A673 (cell line): Measurements from ENCODE around the gene ZC3H8. TPM values are rescaled to one million over a fixed set of nuclear protein-coding genes. Genes with fewer than 3 reads are reported as not detected.

Source experiments
- BruUV-seq: library from RNA; stranded (reverse); fragments of 400-500 nt; replicated peaks from 2 replicates; lab custom pipeline; 2021; lab: Mats Ljungman, UMichigan
- CTCF ChIA-PET: fragments of 300-600 bp; sonication (Branson Sonifier 250); formaldehyde crosslinking; loops from one replicate; lab custom pipeline; 2022; ENCODE audit warnings: antibody characterized with exemption; lab: Charles Lee
- POLR2A ChIA-PET: fragments of 300-600 bp; sonication (Branson Sonifier 250); formaldehyde crosslinking; loops from one replicate; lab custom pipeline; 2022; ENCODE audit warnings: antibody characterized with exemption; ENCODE audit not compliant: low non-redundant PET; lab: Charles Lee
- DNase-seq: peaks from one replicate; pipeline ENCODE4 v3.0.0-alpha.2; 2015; ENCODE audit warnings: low spot score
- H3K27ac ChIP-seq: fragments of 200-600 bp; sonication (generic); 2 replicates; pipeline ENCODE4 v1.5.1; 2016; ENCODE audit warnings: mixed run types, low read depth, mild to moderate bottlenecking, mixed read lengths, antibody characterized with exemption, low read length; ENCODE audit not compliant: poor library complexity, severe bottlenecking
- H3K27me3 ChIP-seq: fragments of 200-600 bp; sonication (generic); replicated peaks from 2 replicates; pipeline ENCODE4 v1.6.1; 2017; ENCODE audit warnings: mixed run types, low read depth, mild to moderate bottlenecking, mixed read lengths, antibody characterized with exemption, low read length; ENCODE audit not compliant: insufficient read depth, poor library complexity
- H3K36me3 ChIP-seq: fragments of 200-600 bp; sonication (generic); 2 replicates; pipeline ENCODE4 v1.6.1; 2016; ENCODE audit warnings: mixed run types, mild to moderate bottlenecking, mixed read lengths, antibody characterized with exemption, low read length; ENCODE audit not compliant: insufficient read depth, poor library complexity, severe bottlenecking
- H3K4me1 ChIP-seq: fragments of 200-600 bp; sonication (generic); 2 replicates; pipeline ENCODE4 v1.6.1; 2017; ENCODE audit warnings: mixed run types, mild to moderate bottlenecking, mixed read lengths, antibody characterized with exemption, low read length; ENCODE audit not compliant: insufficient read depth, poor library complexity, severe bottlenecking
- H3K4me3 ChIP-seq: fragments of 200-600 bp; sonication (generic); 2 replicates; pipeline ENCODE4 v1.5.1; 2016; ENCODE audit warnings: low read depth, mixed run types, mild to moderate bottlenecking, mixed read lengths, low read length; ENCODE audit not compliant: poor library complexity, severe bottlenecking
- H3K9me3 ChIP-seq: fragments of 200-600 bp; sonication (generic); 2 replicates; pipeline ENCODE4 v1.6.1; 2016; ENCODE audit warnings: mixed run types, low read depth, mild to moderate bottlenecking, mixed read lengths, antibody characterized with exemption, low read length; ENCODE audit not compliant: poor library complexity, severe bottlenecking
- CTCF ChIP-seq: fragments of 300-800, 200-600 bp; sonication (generic); conservative IDR thresholded peaks from 2 replicates; pipeline ENCODE4 v1.5.1; 2017; ENCODE audit warnings: low read depth, mild to moderate bottlenecking, antibody characterized with exemption, low read length, moderate library complexity, mixed read lengths
- EZH2 ChIP-seq: fragments of 200-600 bp; sonication (generic); IDR thresholded peaks from 2 replicates; pipeline ENCODE4 v1.6.1; 2017; ENCODE audit warnings: borderline replicate concordance, low read depth, mild to moderate bottlenecking, mixed read lengths, antibody characterized with exemption, low read length; ENCODE audit not compliant: poor library complexity, severe bottlenecking
- intact Hi-C: fragments of 100-400 bp; cut with micrococcal nuclease; formaldehyde crosslinking; loops from one replicate; pipeline ENCODE4 v1.10.0; 2022; ENCODE audit not compliant: unreplicated experiment
- total RNA-seq: library from RNA; stranded (reverse); gene quantifications from 2 replicates; pipeline ENCODE4 v1.2.3, GENCODE V29; 2021

The ZC3H8 gene
- total RNA-seq, 1 experiment from 2014 or later: 23.2 TPM

GRCh38 chr2:112259509-112260294 is 4.9 kb upstream of the ZC3H8 start:
- CTCF ChIA-PET: interaction anchor here (0.6 to 1.0 kb wide), 4 partner anchors 15 to 378 kb away, joined by 3 to 7 read pairs (median 4); no protein-coding TSS in a partner anchor
- no peaks in the 10 kb centered on the region for H3K27me3 ChIP-seq
- POLR2A ChIA-PET: interaction anchor here (0.6 kb wide), 1 partner anchor 15 kb away, joined by 3 read pairs; no protein-coding TSS in a partner anchor

GRCh38 chr2:112257575-112257974 is 2.7 kb upstream of the ZC3H8 start:
- no peak overlapping the region for H3K4me3 ChIP-seq
- H3K36me3 ChIP-seq: no peaks in the 10 kb centered on the region
- no peak overlapping the region for H3K27ac ChIP-seq
- intact Hi-C loops: loop anchor here (5.0 to 10.0 kb wide), 3 partner anchors 175 to 353 kb away; partner anchors contain the start of genes CHCHD5 and RGPD8
- H3K4me1 ChIP-seq: peaks cover 9% of the 10 kb centered on the region
- BruUV-seq: no TSS peak
- POLR2A ChIA-PET: no interaction called here
- TF ChIP-seq CTCF (no peak), EZH2 (no peak)
- H3K27me3 ChIP-seq: no peaks in the 10 kb centered on the region
- DNase-seq: no peak
- CTCF ChIA-PET: no interaction called here
- peaks cover 1% of the 10 kb centered on the region for H3K9me3 ChIP-seq

More at GRCh38 chr2:112259509-112260294, 4.9 kb upstream of the ZC3H8 start:
- no peaks in the 10 kb centered on the region for H3K36me3 ChIP-seq
- H3K4me3 ChIP-seq: peak overlapping the region; percentile 5
- no peak overlapping the region for H3K27ac ChIP-seq
- intact Hi-C loops: loop anchor here (5.0 to 10.0 kb wide), 3 partner anchors 173 to 355 kb away; partner anchors contain the start of genes CHCHD5 and RGPD8
- no peaks in the 10 kb centered on the region for H3K4me1 ChIP-seq
- H3K9me3 ChIP-seq: peaks cover 4% of the 10 kb centered on the region
- TF ChIP-seq CTCF (peak; percentile 98), EZH2 (no peak)
- no TSS peak for BruUV-seq
- DNase-seq: peak; percentile 89

GRCh38 chr2:112256654-112257053 is 1.8 kb upstream of the ZC3H8 start:
- BruUV-seq: no TSS peak
- no peaks in the 10 kb centered on the region for H3K27me3 ChIP-seq
- TF ChIP-seq CTCF (no peak), EZH2 (no peak)
- H3K27ac ChIP-seq: no peak overlapping the region
- ChIA-PET POLR2A (no interaction called here), CTCF (no interaction called here)
- no peaks in the 10 kb centered on the region for H3K36me3 ChIP-seq
- intact Hi-C loops: loop anchor here (5.0 to 10.0 kb wide), 3 partner anchors 176 to 352 kb away; partner anchors contain the start of genes CHCHD5 and RGPD8
- peaks cover 9% of the 10 kb centered on the region for H3K4me1 ChIP-seq
- no peaks in the 10 kb centered on the region for H3K9me3 ChIP-seq
- DNase-seq: no peak
- no peak overlapping the region for H3K4me3 ChIP-seq
